HepG2 (cell line): ENCODE data around the gene CAMK1. TPM values are rescaled to one million over a fixed set of nuclear protein-coding genes. Genes with fewer than 3 reads are reported as not detected.
A peak's percentile ranks its signal among the peaks of the same experiment; 100 is the strongest.

ENCODE experiments used
- ASH2L ChIP-seq: fragments of 300-600, 200-600 bp; sonication (generic); IDR thresholded peaks from 2 replicates; pipeline ENCODE4 v1.7.0; 2017; ENCODE audit warnings: low read depth, mild to moderate bottlenecking, moderate library complexity, mixed read lengths, low read length; ENCODE audit not compliant: insufficient read length
- ATM ChIP-seq: fragments of 450-650 bp; IDR thresholded peaks from 2 replicates; pipeline ENCODE4 v1.7.1; 2017; ENCODE audit warnings: mild to moderate bottlenecking, borderline replicate concordance
- HNF1B ChIP-seq: sonication (generic); formaldehyde crosslinking; IDR thresholded peaks from 2 replicates; pipeline ENCODE4 v1.5.1; 2020; ENCODE audit warnings: mild to moderate bottlenecking, moderate library complexity, missing genetic modification reagents
- JUND ChIP-seq: sonication (generic); formaldehyde crosslinking; IDR thresholded peaks from 2 replicates; pipeline ENCODE4 v1.8.0; 2022; ENCODE audit warnings: mild to moderate bottlenecking, missing genetic modification reagents
- KDM5B ChIP-seq: sonication (generic); formaldehyde crosslinking; IDR thresholded peaks from 2 replicates; pipeline ENCODE4 v1.4.0; 2020; ENCODE audit warnings: missing genetic modification reagents, mild to moderate bottlenecking, borderline replicate concordance
- NAIF1 ChIP-seq: sonication (generic); formaldehyde crosslinking; IDR thresholded peaks from 2 replicates; pipeline ENCODE4 v1.5.0; 2020; ENCODE audit warnings: mild to moderate bottlenecking, missing genetic modification reagents, borderline replicate concordance
- PHF8 ChIP-seq: sonication (generic); formaldehyde crosslinking; IDR thresholded peaks from 2 replicates; pipeline ENCODE4 v1.5.0; 2020; ENCODE audit warnings: missing genetic modification reagents
- ZHX1 ChIP-seq: sonication (generic); formaldehyde crosslinking; IDR thresholded peaks from 2 replicates; pipeline ENCODE4 v1.8.1; 2022; ENCODE audit warnings: low read depth, mild to moderate bottlenecking, missing genetic modification reagents
- ZNF282 ChIP-seq: fragments of 450-650 bp; IDR thresholded peaks from 2 replicates; pipeline ENCODE4 v1.6.1; 2018; ENCODE audit not compliant: partially characterized antibody
- ZNF3 ChIP-seq: IDR thresholded peaks from 2 replicates; pipeline ENCODE4 v1.7.0; 2017; ENCODE audit warnings: inconsistent platforms
- ZNF574 ChIP-seq: sonication (generic); formaldehyde crosslinking; IDR thresholded peaks from 2 replicates; pipeline ENCODE4 v1.4.0; 2020; ENCODE audit warnings: missing genetic modification reagents
- ZNF597 ChIP-seq: sonication (generic); formaldehyde crosslinking; IDR thresholded peaks from 2 replicates; pipeline ENCODE4 v1.5.0; 2020; ENCODE audit warnings: missing genetic modification reagents
- ZNF605 ChIP-seq: sonication (generic); formaldehyde crosslinking; IDR thresholded peaks from 2 replicates; pipeline ENCODE4 v1.8.0; 2022; ENCODE audit warnings: mild to moderate bottlenecking, missing genetic modification reagents
- ZNF639 ChIP-seq: conservative IDR thresholded peaks from 2 replicates; pipeline ENCODE4 v1.6.1; 2018; ENCODE audit warnings: missing genetic modification reagents
- ZNF644 ChIP-seq: IDR thresholded peaks from 2 replicates; pipeline ENCODE4 v1.6.1; 2016; ENCODE audit warnings: low read depth
- ZNF800 ChIP-seq: sonication (generic); formaldehyde crosslinking; IDR thresholded peaks from 2 replicates; pipeline ENCODE4 v1.4.0; 2020; ENCODE audit warnings: missing genetic modification reagents
- polyA plus RNA-seq, 8 experiments: library from polyadenylated mRNA; depleted of rRNA in 3 of 8; stranded (reverse) in 7 of 8; unstranded in 1 of 8; fragments of >200 nt; fragmentation: Illumina TruSeq in 4 of 8; extraction: Trizol in 4 of 8; gene quantifications; 2 replicates each; pipeline versions ENCODE4 v1.2.1 to v1.2.3, GENCODE V29; 2011 to 2016; ENCODE audit warnings: low read depth in 4 of 8, missing spikeins in 1 of 8, mixed read lengths in 1 of 8; ENCODE audit not compliant: insufficient read depth in 1 of 8
- total RNA-seq, 5 experiments: library from RNA; depleted of rRNA; stranded (reverse); fragments of >200 nt; fragmentation: Illumina TruSeq; extraction: Trizol; gene quantifications; 2 replicates each; pipeline ENCODE4 v1.2.3, GENCODE V29; 2016; ENCODE audit warnings: low read depth in 1 of 5

CAMK1 gene
- total and polyA plus RNA-seq, 2 of the 13 experiments (the other 11 are each of a cell fraction or from before 2014, with no cell fraction given), result 26.4 to 53.3 TPM

- TF ChIP-seq ZNF800 (CRISPR knock-in tag) (peak; percentile 51; the same call in 1 of the 2 replicates), ZNF644 (CRISPR knock-in tag) (no peak), JUND (CRISPR knock-in tag) (no peak), KDM5B (0 out of 2 replicates have a peak, but pooled peaks have one; percentile 21), PHF8 (peak; percentile 74), ZNF3 (CRISPR knock-in tag) (no peak), ZNF282 (no peak), ATM (no peak), NAIF1 (CRISPR knock-in tag) (no peak), ZNF605 (CRISPR knock-in tag) (peak; percentile 49; the same call in 1 of the 2 replicates), ZNF574 (CRISPR knock-in tag) (peak; percentile 65; the same call in 1 of the 2 replicates), ZNF597 (CRISPR knock-in tag) (no peak), ZNF639 (CRISPR knock-in tag) (no peak), ASH2L (peak; percentile 79), HNF1B (peak; percentile 65), ZHX1 (no peak)
Measured at GRCh38 chr3:9749645-9750555, 19.8 kb downstream of the CAMK1 start, which contains the start of gene OGG1 (continued).
